Activated CD4-positive, alpha-beta T cell treated with anti-CD3 and anti-CD28 coated beads for 36 hours (primary cell): ENCODE results near the gene MDFIC2. TPM values are rescaled to one million over a fixed set of nuclear protein-coding genes. Genes with fewer than 3 reads are reported as not detected.

ENCODE experiments used
- ATAC-seq: fragments of 200-7000 bp; cut with Tn5 transposase; one replicate; pipeline ENCODE4 v1.10.0; 2021; ENCODE audit warnings: mild to moderate bottlenecking, moderate library complexity
- CTCF ChIA-PET: fragments of 350-600 bp; sonication (Branson Sonifier 250); formaldehyde crosslinking; loops from one replicate; lab custom pipeline; 2021; ENCODE audit warnings: antibody characterized with exemption; lab: Charles Lee
- POLR2A ChIA-PET: fragments of 350-600 bp; sonication (Branson Sonifier 250); formaldehyde crosslinking; loops from one replicate; lab custom pipeline; 2021; ENCODE audit warnings: antibody characterized with exemption, inconsistent platforms; lab: Charles Lee
- DNase-seq: peaks from one replicate; pipeline ENCODE4 v3.0.0-alpha.2; 2020
- H3K27ac Mint-ChIP-seq: one replicate; pipeline ENCODE4 v1.8.0; 2021; ENCODE audit warnings: mixed read lengths
- H3K27me3 Mint-ChIP-seq: one replicate; pipeline ENCODE4 v1.8.0; 2021; ENCODE audit warnings: mixed read lengths
- H3K36me3 Mint-ChIP-seq: one replicate; pipeline ENCODE4 v1.8.0; 2021; ENCODE audit warnings: low read depth, mixed read lengths
- H3K4me1 Mint-ChIP-seq: one replicate; pipeline ENCODE4 v1.8.0; 2021; ENCODE audit warnings: mixed read lengths
- H3K4me3 Mint-ChIP-seq: one replicate; pipeline ENCODE4 v1.8.0; 2021; ENCODE audit warnings: mild to moderate bottlenecking, moderate library complexity, mixed read lengths
- H3K9me3 Mint-ChIP-seq: one replicate; pipeline ENCODE4 v1.8.0; 2021; ENCODE audit warnings: low read depth, mixed read lengths
- intact Hi-C, 2 experiments: fragments of 100-400 bp; cut with DNase I in 1 of 2; cut with micrococcal nuclease in 1 of 2; formaldehyde crosslinking; loops; one replicate each; pipeline versions ENCODE4 v1.14.2 to v1.15.1; 2022 to 2024; cut with DNase I, micrococcal nuclease
- total RNA-seq, 2 experiments: library from RNA; stranded (reverse); gene quantifications; one replicate each; pipeline ENCODE4 v1.2.3, GENCODE V29; 2021

The MDFIC2 gene
- total RNA-seq, 2 experiments from 2014 or later = not detected

DNA sequence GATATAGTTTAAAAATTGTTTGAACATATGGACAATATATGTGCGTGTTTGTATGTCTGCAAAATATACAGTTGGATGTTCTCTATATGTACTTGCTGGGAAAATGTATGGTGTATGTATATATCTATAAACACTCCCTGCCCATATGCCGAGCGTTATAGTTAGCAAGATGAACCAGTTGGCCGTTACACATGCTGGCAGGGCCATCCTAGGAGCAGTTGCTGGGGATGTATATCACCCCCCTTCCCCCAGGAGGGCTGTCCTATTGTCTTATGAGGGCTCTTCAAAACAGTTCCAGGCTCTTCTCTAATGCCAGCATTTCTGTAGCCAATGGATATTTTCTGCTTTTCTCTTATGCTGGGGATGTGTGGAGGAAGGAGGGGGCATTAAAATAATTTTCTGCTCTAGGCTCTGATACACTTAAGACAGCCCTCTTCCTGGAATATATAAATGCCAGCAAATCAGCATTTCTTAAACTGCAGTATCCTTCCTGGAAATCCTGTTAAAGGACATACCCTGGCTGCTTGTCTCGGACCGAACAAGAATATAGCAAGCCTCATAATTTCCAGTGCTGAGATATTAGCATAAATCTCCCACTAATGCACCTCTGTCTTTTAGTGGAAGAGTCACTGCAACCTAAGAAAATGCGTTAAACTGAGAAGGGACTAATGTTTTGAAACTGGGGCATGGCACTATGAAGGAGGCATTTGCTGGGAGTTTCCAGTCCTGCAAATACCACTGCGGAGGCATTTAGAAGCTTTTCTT, 134.4 kb downstream of the MDFIC2 start:
- H3K36me3 Mint-ChIP-seq = no peaks in the 10 kb centered on the region
- H3K4me1 Mint-ChIP-seq = no peaks in the 10 kb centered on the region
- H3K27me3 Mint-ChIP-seq = peaks cover 16% of the 10 kb centered on the region
- no peaks in the 10 kb centered on the region for H3K9me3 Mint-ChIP-seq
- intact Hi-C loops = no loop called here
- ChIA-PET POLR2A (no interaction called here), CTCF (no interaction called here)
- H3K27ac Mint-ChIP-seq = no peak overlapping the region
- ATAC-seq (no peak), DNase-seq (no peak)
- no peak overlapping the region for H3K4me3 Mint-ChIP-seq

GRCh38 chr3:70176224-70176623, 136.2 kb downstream of the MDFIC2 start:
- no peak overlapping the region for H3K4me3 Mint-ChIP-seq
- POLR2A ChIA-PET = no interaction called here
- no peak overlapping the region for H3K27ac Mint-ChIP-seq
- H3K27me3 Mint-ChIP-seq = peaks cover 11% of the 10 kb centered on the region
- H3K4me1 Mint-ChIP-seq = no peaks in the 10 kb centered on the region
- no peak for ATAC-seq
- H3K9me3 Mint-ChIP-seq = no peaks in the 10 kb centered on the region
- H3K36me3 Mint-ChIP-seq = no peaks in the 10 kb centered on the region
- CTCF ChIA-PET = no interaction called here
- no peak for DNase-seq
- intact Hi-C loops = no loop called here

DNA sequence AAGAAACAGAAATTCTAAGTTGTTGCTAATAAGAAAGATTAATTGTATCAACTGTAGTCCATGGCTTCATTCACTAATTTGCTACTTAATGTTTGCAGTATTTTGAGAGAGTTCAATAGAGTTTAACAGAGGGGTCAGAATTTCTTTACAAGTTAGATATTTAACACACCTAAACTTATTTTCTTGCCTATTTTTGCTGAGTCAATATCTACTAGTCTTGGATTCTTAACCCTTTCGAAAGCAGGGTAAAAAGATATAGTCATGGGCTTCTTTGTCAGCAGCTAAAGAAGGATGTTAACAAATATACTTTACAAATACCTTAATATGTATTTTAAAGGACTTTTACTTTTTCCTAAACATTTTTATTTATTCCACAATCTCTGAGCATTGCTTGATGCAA, 155.6 kb downstream of the MDFIC2 start:
- Mint-ChIP-seq H3K4me3 (no peak overlapping the region), H3K9me3 (no peaks in the 10 kb centered on the region), H3K4me1 (no peaks in the 10 kb centered on the region), H3K36me3 (no peaks in the 10 kb centered on the region), H3K27ac (no peak overlapping the region), H3K27me3 (peaks cover 12% of the 10 kb centered on the region)
- no peak for DNase-seq
- ATAC-seq = no peak
- ChIA-PET POLR2A (no interaction called here), CTCF (no interaction called here)
- intact Hi-C loops = no loop called here

GRCh38 chr3:70150599-70150998, 161.8 kb downstream of the MDFIC2 start:
- intact Hi-C loops = no loop called here
- DNase-seq (no peak), ATAC-seq (no peak)
- Mint-ChIP-seq H3K4me1 (no peaks in the 10 kb centered on the region), H3K27ac (no peak overlapping the region), H3K36me3 (no peaks in the 10 kb centered on the region), H3K27me3 (peaks cover 8% of the 10 kb centered on the region), H3K9me3 (no peaks in the 10 kb centered on the region), H3K4me3 (no peak overlapping the region)
- CTCF ChIA-PET = interaction anchor here (1.2 to 1.7 kb wide), 2 partner anchors 15 to 67 kb away, joined by 3 to 4 read pairs; no protein-coding TSS in a partner anchor
- POLR2A ChIA-PET = interaction anchor here (0.6 kb wide), 1 partner anchor 290 kb away, joined by 4 read pairs; no protein-coding TSS in a partner anchor

GRCh38 chr3:70149714-70150400, 162.6 kb downstream of the MDFIC2 start:
- Mint-ChIP-seq H3K27ac (no peak overlapping the region), H3K9me3 (no peaks in the 10 kb centered on the region), H3K36me3 (no peaks in the 10 kb centered on the region), H3K4me1 (no peaks in the 10 kb centered on the region), H3K4me3 (no peak overlapping the region), H3K27me3 (peaks cover 11% of the 10 kb centered on the region)
- ATAC-seq = no peak
- CTCF ChIA-PET = interaction anchor here (1.2 to 1.7 kb wide), 2 partner anchors 14 to 68 kb away, joined by 3 to 4 read pairs; no protein-coding TSS in a partner anchor
- no peak for DNase-seq
- POLR2A ChIA-PET = no interaction called here
- intact Hi-C loops = no loop called here
